Measurements from ENCODE around the gene LGALS7B. TPM values are rescaled to one million over a fixed set of nuclear protein-coding genes. Genes with fewer than 3 reads are reported as not detected.
"Not testable (repeated sequence)": the region's sequence is repeated elsewhere in the genome, so short reads cannot be mapped to it uniquely, and the experiment has no call there.

The LGALS7B gene
- total RNA-seq, 1 donor from 2014 or later = not detected

- Mint-ChIP-seq H3K4me1 (no peaks in the 10 kb centered on the region), H3K9me3 (no peaks in the 10 kb centered on the region), H3K4me3 (no peak overlapping the region), H3K27me3 (ENCODE audit: low read depth) (no peaks in the 10 kb centered on the region), H3K36me3 (no peaks in the 10 kb centered on the region), H3K27ac (no peak overlapping the region)
- no peak for DNase-seq (ENCODE audit: low spot score in 2 of 2, unreplicated experiment in 2 of 2)
- TF ChIP-seq CTCF (IDR thresholded peaks at IDR 0.05; ENCODE audit: unreplicated experiment) = no peak
Observed at GRCh38 chr19:38745316-38745715, 43.7 kb upstream of the LGALS7B start.

GRCh38 chr19:38753783-38754182, 35.2 kb upstream of the LGALS7B start:
- DNase-seq (ENCODE audit: low spot score in 2 of 2, unreplicated experiment in 2 of 2); H3K4me3 Mint-ChIP-seq; H3K27ac Mint-ChIP-seq; H3K36me3 Mint-ChIP-seq; H3K9me3 Mint-ChIP-seq; H3K27me3 Mint-ChIP-seq (ENCODE audit: low read depth); H3K4me1 Mint-ChIP-seq: not testable (repeated sequence)

- not testable (repeated sequence) for H3K9me3 Mint-ChIP-seq; H3K36me3 Mint-ChIP-seq; H3K4me1 Mint-ChIP-seq; H3K4me3 Mint-ChIP-seq; H3K27ac Mint-ChIP-seq; H3K27me3 Mint-ChIP-seq (ENCODE audit: low read depth); DNase-seq (ENCODE audit: low spot score in 2 of 2, unreplicated experiment in 2 of 2)
Observed at GRCh38 chr19:38754196-38754595, 34.8 kb upstream of the LGALS7B start.

- Mint-ChIP-seq H3K27me3 (ENCODE audit: low read depth) (no peaks in the 10 kb centered on the region), H3K36me3 (no peaks in the 10 kb centered on the region), H3K9me3 (peaks cover 3% of the 10 kb centered on the region), H3K4me3 (no peak overlapping the region), H3K27ac (no peak overlapping the region), H3K4me1 (no peaks in the 10 kb centered on the region)
- no peak for TF ChIP-seq CTCF (IDR thresholded peaks at IDR 0.05; ENCODE audit: unreplicated experiment)
- DNase-seq (ENCODE audit: low spot score in 2 of 2, unreplicated experiment in 2 of 2) = no peak
Observed at GRCh38 chr19:38759590-38760003, 29.4 kb upstream of the LGALS7B start.

GRCh38 chr19:38760805-38761517, 28.0 kb upstream of the LGALS7B start:
- not testable (repeated sequence) for H3K4me3 Mint-ChIP-seq

GRCh38 chr19:38761884-38762389, 27.1 kb upstream of the LGALS7B start:
- not testable (repeated sequence) for H3K27ac Mint-ChIP-seq; H3K4me1 Mint-ChIP-seq; H3K9me3 Mint-ChIP-seq; DNase-seq (ENCODE audit: low spot score in 2 of 2, unreplicated experiment in 2 of 2); H3K4me3 Mint-ChIP-seq; H3K36me3 Mint-ChIP-seq; H3K27me3 Mint-ChIP-seq (ENCODE audit: low read depth)

More at GRCh38 chr19:38760805-38761517, 28.0 kb upstream of the LGALS7B start:
- H3K36me3 Mint-ChIP-seq; H3K27me3 Mint-ChIP-seq (ENCODE audit: low read depth); H3K9me3 Mint-ChIP-seq; DNase-seq (ENCODE audit: low spot score in 2 of 2, unreplicated experiment in 2 of 2); H3K27ac Mint-ChIP-seq; H3K4me1 Mint-ChIP-seq: not testable (repeated sequence)

GRCh38 chr19:38763795-38764220, 25.2 kb upstream of the LGALS7B start:
- DNase-seq (ENCODE audit: low spot score in 2 of 2, unreplicated experiment in 2 of 2) = no peak
- no peak overlapping the region for H3K27ac Mint-ChIP-seq
- peaks cover 4% of the 10 kb centered on the region for H3K9me3 Mint-ChIP-seq
- H3K4me1 Mint-ChIP-seq = no peaks in the 10 kb centered on the region
- H3K4me3 Mint-ChIP-seq = no peak overlapping the region
- H3K36me3 Mint-ChIP-seq = no peaks in the 10 kb centered on the region
- TF ChIP-seq CTCF (IDR thresholded peaks at IDR 0.05; ENCODE audit: unreplicated experiment) = no peak
- no peaks in the 10 kb centered on the region for H3K27me3 Mint-ChIP-seq (ENCODE audit: low read depth)
